ENCODE results near the gene TUBE1.
"Not testable (repeated sequence)": the region's sequence is repeated elsewhere in the genome, so short reads cannot be mapped to it uniquely, and the experiment has no call there.

TUBE1 gene, protein sequence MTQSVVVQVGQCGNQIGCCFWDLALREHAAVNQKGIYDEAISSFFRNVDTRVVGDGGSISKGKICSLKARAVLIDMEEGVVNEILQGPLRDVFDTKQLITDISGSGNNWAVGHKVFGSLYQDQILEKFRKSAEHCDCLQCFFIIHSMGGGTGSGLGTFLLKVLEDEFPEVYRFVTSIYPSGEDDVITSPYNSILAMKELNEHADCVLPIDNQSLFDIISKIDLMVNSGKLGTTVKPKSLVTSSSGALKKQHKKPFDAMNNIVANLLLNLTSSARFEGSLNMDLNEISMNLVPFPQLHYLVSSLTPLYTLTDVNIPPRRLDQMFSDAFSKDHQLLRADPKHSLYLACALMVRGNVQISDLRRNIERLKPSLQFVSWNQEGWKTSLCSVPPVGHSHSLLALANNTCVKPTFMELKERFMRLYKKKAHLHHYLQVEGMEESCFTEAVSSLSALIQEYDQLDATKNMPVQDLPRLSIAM

DNA sequence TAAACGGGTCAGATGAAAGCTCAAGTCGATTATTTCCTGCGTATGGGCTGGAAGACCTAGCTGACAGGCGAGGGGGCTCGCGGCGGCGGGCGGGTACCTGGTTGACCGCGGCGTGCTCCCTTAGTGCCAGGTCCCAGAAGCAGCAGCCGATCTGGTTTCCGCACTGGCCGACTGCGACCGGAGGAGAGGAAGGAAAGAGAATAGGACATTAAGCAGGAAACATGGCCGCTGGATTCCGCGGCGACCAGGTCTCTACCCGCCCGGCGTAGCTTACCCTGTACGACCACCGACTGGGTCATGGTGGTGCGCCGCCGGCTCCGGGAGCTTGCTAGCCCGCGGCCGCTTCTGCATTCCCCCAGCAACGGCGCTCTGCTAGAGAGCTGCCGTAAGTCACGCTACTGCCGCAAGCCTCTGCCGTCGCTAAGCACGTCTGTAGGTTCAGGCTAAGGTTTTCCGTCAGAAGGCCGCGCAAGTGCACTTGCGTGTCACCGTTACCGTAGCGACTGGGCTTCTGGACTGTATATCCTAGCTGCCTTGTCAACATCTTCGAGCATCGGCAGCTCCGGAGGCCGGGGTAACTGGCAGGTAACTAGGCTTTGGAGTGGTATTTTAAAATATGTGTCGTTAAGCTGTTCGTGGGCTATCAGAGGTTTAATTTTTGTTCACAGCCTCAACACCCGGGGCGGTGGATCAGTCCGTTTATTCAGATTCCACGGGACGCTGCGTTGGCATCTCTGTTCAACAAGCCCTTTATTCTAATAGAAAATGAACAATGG, at the start of gene TUBE1, which contains the start of gene FAM229B:
Gene TUBE1, minus strand, starts transcription at position 347 of the 776 bp plus-strand sequence. Its CDS starts 48 bp downstream, at position 299.
Gene FAM229B, plus strand, starts transcription at position 456 of the 776 bp plus-strand sequence. CDS start 11,693 bp downstream, outside the sequence.
- in situ Hi-C loops (cut with MboI; ENCODE audit: low sequenced_read_pairs), result no loop called here

DNA sequence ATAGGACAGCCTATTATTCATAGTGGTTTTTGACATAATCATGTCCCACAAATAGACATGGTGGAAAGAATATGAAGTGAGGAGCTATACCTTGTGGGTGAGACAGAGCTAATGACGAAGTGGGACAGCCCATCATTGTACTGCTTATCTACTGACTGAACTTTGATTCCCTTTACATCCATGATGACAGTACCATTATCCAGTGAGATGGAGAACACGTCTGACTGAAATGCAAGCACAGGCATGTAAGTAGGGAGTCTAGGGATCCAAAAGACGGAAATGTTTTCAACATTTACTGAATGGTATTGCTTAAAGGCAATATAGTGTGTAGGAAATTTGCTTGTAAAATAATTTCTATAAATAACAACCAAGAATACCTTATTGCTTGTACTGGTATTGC, 43.6 kb upstream of the TUBE1 start:
- in situ Hi-C loops (cut with MboI; ENCODE audit: low sequenced_read_pairs), result no loop called here

DNA sequence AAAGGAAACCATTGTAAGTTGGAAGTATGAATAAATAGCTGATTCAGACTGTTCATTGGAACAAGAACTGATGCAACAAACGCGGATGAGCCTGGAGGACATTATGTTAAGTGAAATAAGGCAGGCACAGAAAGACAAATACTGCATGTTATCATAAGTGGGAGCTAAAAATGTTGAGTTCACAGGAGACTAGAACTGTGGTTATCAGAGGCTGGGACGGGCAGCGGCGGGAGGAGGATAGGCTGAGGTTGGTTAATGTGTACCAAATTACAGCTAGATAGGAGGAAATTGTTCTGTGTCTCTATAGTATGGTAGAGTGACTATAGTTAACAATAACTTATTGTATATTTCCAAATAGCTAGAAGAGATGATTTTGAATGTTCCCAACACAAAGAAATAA, 40.9 kb upstream of the TUBE1 start:
- in situ Hi-C loops (cut with MboI; ENCODE audit: low sequenced_read_pairs), result no loop called here

DNA sequence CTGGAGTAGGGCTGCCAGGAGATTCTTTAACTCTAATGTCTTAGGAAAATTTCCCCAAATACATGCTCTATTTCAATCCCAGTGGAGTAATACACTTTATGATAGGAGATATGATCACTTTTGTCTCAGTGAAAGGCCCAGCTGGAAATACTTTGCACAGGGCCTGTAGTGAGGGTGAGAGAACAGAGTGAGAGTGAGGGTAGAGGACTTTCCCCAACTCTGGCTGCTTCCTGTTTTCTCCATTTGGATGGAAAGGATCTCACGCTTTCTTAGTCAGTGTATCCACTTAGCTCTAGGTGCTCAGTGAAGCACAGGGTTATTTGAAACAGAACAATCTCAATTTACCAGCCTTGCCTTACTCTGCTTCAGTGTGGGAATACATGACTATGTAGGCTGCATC, 36.7 kb upstream of the TUBE1 start:
- in situ Hi-C loops (cut with MboI; ENCODE audit: low sequenced_read_pairs), result no loop called here

DNA sequence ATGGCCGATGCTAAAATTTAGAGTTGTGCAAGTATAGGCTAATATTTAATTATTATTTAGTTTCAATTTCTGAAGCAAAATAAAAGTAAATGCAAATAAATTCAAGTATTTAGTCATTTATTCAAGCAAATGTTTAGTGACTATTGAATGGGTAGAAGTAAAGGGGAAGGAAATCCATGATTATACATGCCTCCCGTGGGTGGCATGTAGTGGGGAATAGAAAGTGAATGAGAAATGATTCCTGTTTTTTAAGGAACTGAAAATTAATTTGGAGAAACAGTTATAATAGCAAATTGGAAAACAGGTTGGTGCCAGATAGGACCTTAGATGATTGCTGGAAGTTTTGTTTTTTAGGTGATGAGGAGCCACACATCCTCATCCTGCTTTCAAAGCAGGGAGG, 35.5 kb upstream of the TUBE1 start:
- in situ Hi-C loops (cut with MboI; ENCODE audit: low sequenced_read_pairs), result no loop called here

DNA sequence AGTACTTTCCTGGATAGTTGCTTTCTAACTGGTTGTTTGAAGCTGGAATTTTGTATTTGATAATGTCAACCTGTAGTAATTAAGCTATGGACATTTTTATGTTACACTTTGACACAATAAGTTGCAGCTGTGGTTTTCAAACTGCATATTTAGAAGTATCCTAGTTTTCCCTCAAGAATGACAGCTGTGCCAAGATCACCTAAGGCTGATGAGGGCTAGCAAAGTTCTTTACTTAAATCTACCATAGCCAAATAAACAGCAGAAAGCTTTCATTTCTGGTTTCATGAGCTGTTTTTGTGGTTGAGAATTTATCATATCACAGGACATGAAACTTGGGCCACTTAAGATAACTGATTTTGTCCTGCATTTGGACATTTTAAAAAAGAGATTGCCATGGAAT, 30.8 kb upstream of the TUBE1 start:
- in situ Hi-C loops (cut with MboI; ENCODE audit: low sequenced_read_pairs), result no loop called here

DNA sequence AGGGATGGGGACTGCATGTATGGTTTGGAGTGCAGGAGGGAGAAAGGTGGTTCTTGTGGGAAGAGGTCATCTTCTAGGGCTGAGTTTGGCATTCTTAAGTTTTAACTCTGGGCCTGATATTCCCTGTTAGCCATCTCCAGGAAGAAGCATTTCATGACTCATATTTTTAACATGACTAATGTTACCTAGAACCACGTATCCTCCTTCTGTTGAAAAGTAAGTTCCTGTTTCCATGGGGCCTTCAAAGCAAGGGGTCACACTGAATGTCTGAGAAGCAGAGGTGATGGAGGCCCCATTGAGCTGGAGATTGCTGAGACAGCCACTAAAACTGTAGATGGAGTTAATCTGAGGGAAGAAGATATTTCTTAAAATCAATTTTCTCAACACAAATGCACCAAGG, 30.3 kb upstream of the TUBE1 start:
- in situ Hi-C loops (cut with MboI; ENCODE audit: low sequenced_read_pairs), result no loop called here

DNA sequence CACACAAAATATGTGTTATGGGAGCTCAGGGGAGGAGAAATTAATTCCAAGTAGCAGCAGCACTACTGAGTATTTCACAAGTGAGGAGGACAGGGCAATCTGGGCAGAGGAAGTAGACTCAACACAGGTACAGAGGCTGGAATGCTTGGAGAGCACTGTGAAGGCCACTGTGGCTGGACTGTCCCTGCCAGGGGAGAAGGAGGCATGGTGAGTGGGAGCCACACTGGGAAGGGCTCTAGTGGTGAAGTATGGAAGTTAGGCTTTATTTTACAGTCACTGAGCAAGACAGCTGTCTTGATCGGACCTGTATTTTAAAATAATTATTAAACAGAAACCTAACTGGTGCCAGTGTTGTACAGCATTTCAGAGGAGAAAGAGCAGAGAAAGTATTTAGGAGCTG, 28.9 kb upstream of the TUBE1 start:
- in situ Hi-C loops (cut with MboI; ENCODE audit: low sequenced_read_pairs), result no loop called here

DNA sequence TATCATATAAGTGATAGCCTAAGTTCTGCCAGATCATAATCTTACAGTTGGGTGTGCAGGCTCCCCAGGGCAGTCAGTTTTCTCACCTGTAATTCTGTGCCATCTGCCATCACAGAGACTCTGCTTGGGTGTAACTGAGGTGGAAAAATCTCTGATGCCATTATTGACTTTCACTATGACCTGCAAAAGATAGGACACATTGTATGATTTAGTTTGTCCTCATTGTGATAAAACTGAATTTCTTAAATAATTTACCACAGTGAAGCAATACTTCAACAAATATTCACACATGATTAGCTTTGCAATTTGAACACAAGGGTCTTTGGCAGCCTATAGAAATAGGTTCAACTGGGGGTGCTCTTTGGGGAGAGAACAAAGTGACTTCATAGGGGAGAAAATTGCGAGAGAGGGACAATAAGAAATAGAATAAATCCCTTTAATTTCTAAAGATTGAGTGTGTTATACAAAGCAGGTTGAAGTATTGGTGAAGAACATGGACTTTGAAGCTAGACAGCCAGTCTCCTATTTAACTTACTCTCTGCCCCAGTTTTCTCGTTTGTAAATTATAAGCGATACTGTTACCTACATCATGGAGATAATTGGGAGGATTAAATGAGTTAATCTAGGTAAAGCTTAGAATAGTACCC, 27.4 kb upstream of the TUBE1 start:
- in situ Hi-C loops (cut with MboI; ENCODE audit: low sequenced_read_pairs), result no loop called here

DNA sequence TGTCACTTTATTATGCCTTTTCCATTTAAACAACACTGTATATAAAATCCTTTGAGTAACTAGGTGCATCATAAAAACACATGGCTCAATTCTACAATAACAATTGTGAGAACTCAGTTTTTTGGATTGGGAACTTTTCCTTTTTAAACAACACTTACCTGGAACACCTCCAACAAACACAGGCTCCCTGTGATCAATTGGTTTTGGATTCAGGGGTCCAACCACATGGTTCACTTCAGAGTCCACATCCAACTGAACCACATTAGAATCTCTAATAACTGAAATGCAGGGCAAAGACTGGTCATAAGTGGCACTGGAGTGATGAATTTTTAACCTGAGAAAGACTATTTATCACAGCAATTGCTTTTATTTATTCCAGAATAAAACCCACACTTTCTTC, 26.6 kb upstream of the TUBE1 start:
- in situ Hi-C loops (cut with MboI; ENCODE audit: low sequenced_read_pairs), result no loop called here

DNA sequence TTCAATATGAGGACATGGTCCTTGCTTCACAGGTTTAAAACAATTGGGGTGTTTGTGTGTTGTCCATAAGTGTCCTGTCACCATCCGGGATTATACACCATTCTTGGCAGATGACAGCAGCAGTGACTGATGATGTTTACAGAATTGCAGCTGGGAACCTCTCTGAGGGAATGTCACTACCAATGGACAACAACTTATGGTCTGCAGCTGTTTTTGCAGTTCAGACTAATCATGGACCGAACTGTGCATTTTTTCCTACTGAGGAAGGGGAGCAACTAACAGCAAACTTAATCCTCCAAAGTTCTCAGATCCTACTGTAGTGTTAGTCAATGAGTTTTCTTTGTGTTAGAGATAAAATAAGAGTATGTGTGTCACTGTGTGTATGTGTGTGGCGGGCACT, 26.1 kb upstream of the TUBE1 start:
- in situ Hi-C loops (cut with MboI; ENCODE audit: low sequenced_read_pairs), result no loop called here

DNA sequence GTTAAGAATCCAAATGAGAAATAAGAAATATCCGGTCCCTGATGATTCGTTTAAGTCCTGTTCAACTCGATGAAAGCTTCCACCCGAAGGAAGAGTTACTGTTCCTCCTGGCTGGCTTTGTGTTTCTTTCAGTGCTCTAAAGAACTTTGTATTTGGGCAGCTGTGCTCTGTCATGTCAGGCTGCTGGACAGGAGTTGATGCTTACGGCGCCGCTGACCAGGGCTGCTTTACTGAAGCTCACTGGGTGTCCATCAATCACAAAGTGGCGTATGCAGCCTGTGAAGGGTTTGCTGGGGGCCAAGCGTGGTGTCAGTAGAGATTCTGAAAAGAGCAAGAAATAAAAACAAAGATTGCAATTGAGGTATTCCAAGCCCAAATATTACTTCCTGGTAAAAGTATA, 22.0 kb upstream of the TUBE1 start:
- in situ Hi-C loops (cut with MboI; ENCODE audit: low sequenced_read_pairs), result no loop called here

DNA sequence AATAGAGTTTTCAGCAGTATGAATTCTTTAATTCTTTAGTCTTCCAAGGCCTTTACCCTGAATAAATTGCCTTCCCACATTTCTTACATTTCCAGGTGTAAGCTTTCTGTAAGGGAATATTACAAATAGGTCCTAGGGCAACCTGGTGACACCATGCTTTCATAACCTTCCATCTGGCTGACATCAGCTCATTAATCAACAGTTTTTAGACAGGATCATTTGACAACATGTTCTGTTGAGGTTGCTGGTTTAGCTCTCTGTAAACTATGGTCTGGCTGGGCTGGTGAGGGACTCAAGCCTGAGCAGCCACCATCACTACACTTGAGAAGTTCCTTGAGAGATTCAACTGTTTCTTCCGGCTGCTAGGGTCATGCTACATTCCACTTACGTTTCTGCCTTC, 19.3 kb upstream of the TUBE1 start:
- in situ Hi-C loops (cut with MboI; ENCODE audit: low sequenced_read_pairs), result no loop called here

DNA sequence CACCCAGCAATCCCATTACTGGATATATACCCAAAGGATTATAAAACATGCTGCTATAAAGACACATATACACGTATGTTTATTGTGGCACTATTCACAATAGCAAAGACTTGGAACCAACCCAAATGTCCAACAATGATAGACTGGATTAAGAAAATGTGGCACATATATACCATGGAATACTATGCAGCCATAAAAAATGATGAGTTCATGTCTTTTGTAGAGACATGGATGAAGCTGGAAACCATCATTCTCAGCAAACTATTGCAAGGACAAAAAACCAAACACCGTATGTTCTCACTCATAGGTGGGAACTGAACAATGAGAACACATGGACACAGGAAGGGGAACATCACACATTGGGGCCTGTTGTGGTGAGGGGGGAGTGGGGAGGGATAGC, 18.7 kb upstream of the TUBE1 start:
- in situ Hi-C loops (cut with MboI; ENCODE audit: low sequenced_read_pairs), result not testable (repeated sequence)

DNA sequence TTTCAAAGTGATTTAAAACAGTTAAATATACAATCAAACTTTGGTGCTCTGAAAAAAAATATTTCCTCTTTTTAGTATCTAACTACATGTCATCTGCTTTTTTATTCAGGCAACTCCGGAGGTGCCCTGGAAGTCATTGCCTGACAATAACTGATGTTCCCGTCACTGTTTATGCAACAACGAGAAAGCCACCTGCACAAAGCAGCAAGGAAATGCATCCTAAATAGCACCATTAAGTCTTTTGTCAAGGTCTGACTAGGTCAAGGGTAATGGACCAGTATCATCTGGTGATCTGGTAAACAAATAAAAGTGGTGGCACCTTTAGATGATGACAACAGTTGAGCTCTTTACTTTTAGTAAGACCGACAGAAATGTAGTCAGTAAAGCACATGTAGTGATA, 13.3 kb upstream of the TUBE1 start:
- in situ Hi-C loops (cut with MboI; ENCODE audit: low sequenced_read_pairs), result no loop called here

DNA sequence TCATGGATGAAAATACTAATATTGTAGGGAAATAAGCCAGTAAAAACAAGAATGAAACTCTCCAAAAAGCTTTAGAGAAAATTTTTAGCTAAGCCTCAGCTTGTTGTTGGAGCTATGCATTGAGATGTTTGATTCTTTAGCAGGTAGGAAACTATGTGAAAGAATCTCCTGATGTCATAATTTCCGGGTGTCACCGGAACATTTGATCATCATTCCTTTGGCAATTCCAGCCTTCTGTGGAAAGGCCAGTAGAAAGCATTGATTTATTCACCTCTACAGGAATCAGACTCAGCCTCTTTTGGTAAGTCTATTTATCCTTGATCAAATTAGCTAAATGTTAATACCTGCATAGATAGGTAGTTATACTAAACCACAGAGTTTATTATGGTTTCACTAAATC, 9.6 kb upstream of the TUBE1 start:
- in situ Hi-C loops (cut with MboI; ENCODE audit: low sequenced_read_pairs), result no loop called here

DNA sequence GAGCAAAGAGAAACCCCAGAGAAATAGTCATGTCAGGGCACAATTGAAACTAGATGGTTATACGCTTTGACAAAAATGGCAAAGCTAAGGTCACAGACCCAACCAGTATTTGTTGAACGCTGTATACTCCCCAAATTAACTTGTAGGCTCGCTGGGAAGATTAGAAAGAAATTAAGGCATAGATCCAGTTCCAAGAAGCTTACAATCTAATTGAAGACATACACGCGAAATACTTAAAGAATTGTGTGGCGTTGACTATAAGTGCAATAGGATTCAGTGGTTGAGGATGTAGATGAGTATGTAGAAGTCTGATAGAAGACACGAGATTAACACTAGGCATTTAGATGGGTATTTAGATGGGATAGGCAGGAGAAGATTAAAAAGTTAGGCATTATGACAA, 634 bp upstream of the TUBE1 start:
- in situ Hi-C loops (cut with MboI; ENCODE audit: low sequenced_read_pairs), result no loop called here

DNA sequence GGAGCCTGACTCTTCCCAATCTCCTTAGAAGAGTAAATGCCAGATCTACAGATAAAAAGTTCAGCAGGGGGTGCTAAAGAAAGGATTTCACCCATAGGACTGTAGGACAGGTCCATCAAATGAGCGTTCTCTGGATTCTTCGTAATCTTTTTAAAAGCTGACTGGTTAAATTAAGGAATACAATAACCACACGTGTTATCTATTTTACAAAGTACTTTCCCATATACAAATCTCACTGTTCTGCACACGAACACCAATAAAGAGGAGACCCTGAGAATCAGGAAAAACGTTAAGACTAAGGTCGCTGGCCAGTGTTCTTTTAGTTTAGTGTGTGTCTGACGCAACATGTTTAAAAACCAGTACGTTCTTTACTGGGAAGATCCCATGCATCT, 542 bp downstream of the TUBE1 start:
- in situ Hi-C loops (cut with MboI; ENCODE audit: low sequenced_read_pairs), result no loop called here

DNA sequence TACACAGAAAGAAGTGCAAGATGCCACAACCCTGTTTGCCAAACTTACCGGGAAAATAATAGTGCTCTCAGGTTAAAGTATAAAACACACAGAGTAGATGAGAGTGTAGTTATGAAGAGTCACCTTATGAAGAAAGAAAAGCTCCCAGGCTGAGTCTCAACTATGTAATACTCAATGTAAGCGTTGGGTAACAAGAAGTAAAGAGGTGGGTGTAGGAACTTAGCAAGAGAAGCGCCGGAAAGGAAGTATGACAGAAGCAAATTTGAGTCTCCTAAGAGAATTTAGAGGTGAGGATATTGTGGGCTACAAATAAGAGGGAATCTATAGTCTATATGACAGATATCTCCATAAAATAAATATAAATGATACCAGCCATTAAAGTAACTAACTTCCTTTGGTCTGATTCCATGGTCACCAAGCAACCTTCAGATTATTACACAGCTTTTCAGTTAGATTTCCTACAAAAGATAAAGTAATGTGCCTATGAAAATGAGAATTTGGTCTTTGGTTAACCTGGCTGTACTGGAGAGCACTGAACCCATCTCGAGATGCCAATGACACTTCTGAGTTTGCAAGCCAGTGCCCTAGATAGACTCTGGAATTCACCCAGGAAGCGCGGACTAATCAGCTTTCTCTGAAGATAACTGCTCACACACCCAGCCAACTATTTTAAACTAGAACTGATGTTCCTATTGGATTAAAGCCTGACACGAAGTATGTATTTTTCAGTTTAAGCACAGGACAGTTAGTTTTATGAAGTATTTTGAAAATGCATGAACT, 1.8 kb downstream of the TUBE1 start:
- in situ Hi-C loops (cut with MboI; ENCODE audit: low sequenced_read_pairs), result no loop called here

DNA sequence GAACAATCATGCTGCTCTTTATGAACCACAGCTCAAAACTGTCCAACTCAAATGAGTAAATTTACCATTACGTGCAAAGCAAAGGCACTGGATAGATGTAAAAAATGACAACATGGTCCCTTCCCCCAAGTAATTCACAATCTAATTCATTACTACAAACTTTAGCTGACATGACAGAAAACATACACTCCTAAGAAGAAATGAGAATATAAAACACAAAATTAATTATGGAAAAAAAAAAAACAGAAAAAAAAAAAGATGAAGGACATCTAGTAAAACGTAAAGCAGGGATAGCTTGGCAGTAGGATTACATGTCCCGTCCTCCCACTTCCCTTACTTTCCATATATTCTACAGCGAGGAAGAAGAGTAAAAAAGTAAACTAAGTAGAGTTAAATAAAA, 5.7 kb downstream of the TUBE1 start:
- in situ Hi-C loops (cut with MboI; ENCODE audit: low sequenced_read_pairs), result no loop called here

DNA sequence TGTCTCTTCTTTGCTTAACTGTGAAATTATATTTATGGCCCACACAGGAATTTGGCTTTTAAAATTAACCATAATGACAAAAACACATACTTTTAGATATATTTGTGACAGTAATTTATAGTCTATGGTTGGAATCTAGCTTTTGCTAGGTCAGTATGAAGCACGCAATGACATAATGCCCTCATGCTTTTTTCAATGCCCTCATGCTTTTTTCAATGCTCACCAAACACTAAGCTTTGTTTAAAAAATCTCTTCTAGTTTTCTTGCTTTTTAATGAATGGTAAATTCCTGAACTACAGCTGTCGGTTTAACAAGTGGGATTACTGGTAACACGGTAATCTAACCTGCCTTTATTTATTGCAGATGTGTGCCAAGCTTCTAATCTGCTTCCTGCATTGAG, 20.7 kb downstream of the TUBE1 start:
- in situ Hi-C loops (cut with MboI; ENCODE audit: low sequenced_read_pairs), result no loop called here

All from HL-60/S4 treated with phorbol 12-myristate 13-acetate at 8.2 ng/mL for 4 days and 3 days (cell line).